Astrocyte of the spinal cord (primary cell): ENCODE data around the gene MZB1.
"Not testable (repeated sequence)": the region's sequence is repeated elsewhere in the genome, so short reads cannot be mapped to it uniquely, and the experiment has no call there.

ENCODE experiments used
- DNase-seq: peaks from one replicate; pipeline ENCODE4 v3.0.0; 2011; ENCODE audit warnings: low read depth, low spot score
- H3K4me3 ChIP-seq: 2 replicates; pipeline ENCODE4 v1.5.1; 2011; ENCODE audit warnings: low read depth, mild to moderate bottlenecking, low read length, moderate library complexity
- CTCF ChIP-seq: IDR thresholded peaks from 2 replicates; pipeline ENCODE4 v1.5.1; 2012; ENCODE audit warnings: low read depth, mild to moderate bottlenecking, low read length, inconsistent platforms
- in situ Hi-C: cut with HindIII; loops from 2 replicates; pipeline ENCODE4 v1.10.0; 2017; ENCODE audit warnings: low sequenced_read_pairs

MZB1 gene

GRCh38 chr5:139354186-139354585, 35.5 kb downstream of the MZB1 start:
- in situ Hi-C loops = no loop called here
- no peak overlapping the region for H3K4me3 ChIP-seq
- TF ChIP-seq CTCF = no peak
- DNase-seq = no peak

GRCh38 chr5:139347863-139348262, 41.9 kb downstream of the MZB1 start:
- DNase-seq, in situ Hi-C loops, H3K4me3 ChIP-seq: not testable (repeated sequence)

GRCh38 chr5:139345442-139345841, 44.3 kb downstream of the MZB1 start:
- DNase-seq, H3K4me3 ChIP-seq, in situ Hi-C loops: not testable (repeated sequence)

GRCh38 chr5:139344177-139344576, 45.5 kb downstream of the MZB1 start:
- TF ChIP-seq CTCF = no peak
- no peak overlapping the region for H3K4me3 ChIP-seq
- no peak for DNase-seq
- in situ Hi-C loops = no loop called here

GRCh38 chr5:139343476-139343875, 46.2 kb downstream of the MZB1 start:
- no peak for DNase-seq
- peak overlapping the region; percentile 98 for H3K4me3 ChIP-seq
- no peak for TF ChIP-seq CTCF
- in situ Hi-C loops = no loop called here

- TF ChIP-seq CTCF = no peak
- in situ Hi-C loops = no loop called here
- peak overlapping the region; percentile 98 for H3K4me3 ChIP-seq
- no peak for DNase-seq
These were observed 47.3 kb downstream of the MZB1 start for GRCh38 chr5:139342423-139342723.

GRCh38 chr5:139341689-139342422, 47.9 kb downstream of the MZB1 start, which contains the start of gene PAIP2:
PAIP2 (plus strand) TSS chr5:139341854; CDS start chr5:139363785, 21,931 bp downstream.
- in situ Hi-C loops = no loop called here
- peak within 1 kb of the TSS; percentile 98 for H3K4me3 ChIP-seq
- peak; percentile 98 for DNase-seq
- peak; percentile 84 for TF ChIP-seq CTCF
